Retinal pigment epithelial cell (primary cell): Measurements from ENCODE around the gene EP400.

Source experiments
- DNase-seq: peaks from one replicate; pipeline ENCODE4 v3.0.0-alpha.2; 2010; ENCODE audit warnings: low read depth
- H3K4me3 ChIP-seq: 2 replicates; pipeline ENCODE4 v1.5.1; 2011; ENCODE audit warnings: mild to moderate bottlenecking, low read length, control low read depth, moderate library complexity
- CTCF ChIP-seq: conservative IDR thresholded peaks from 2 replicates; pipeline ENCODE4 v1.5.1; 2011; ENCODE audit warnings: low read depth, low read length, control low read depth, inconsistent platforms

Gene EP400

GRCh38 chr12:131987552-131987951 lies 37.8 kb downstream of the EP400 start:
- no peak overlapping the region for H3K4me3 ChIP-seq
- no peak for DNase-seq
- no peak for TF ChIP-seq CTCF

GRCh38 chr12:131988054-131988796 lies 38.5 kb downstream of the EP400 start:
- H3K4me3 ChIP-seq: no peak overlapping the region
- TF ChIP-seq CTCF: no peak
- DNase-seq: no peak

GRCh38 chr12:131989021-131989420 lies 39.3 kb downstream of the EP400 start:
- DNase-seq: no peak
- no peak for TF ChIP-seq CTCF
- no peak overlapping the region for H3K4me3 ChIP-seq

- no peak for TF ChIP-seq CTCF
- no peak for DNase-seq
- no peak overlapping the region for H3K4me3 ChIP-seq
These were observed 40.6 kb downstream of the EP400 start for GRCh38 chr12:131990066-131990979.

GRCh38 chr12:131990980-131991305 lies 41.2 kb downstream of the EP400 start:
- no peak for DNase-seq
- no peak overlapping the region for H3K4me3 ChIP-seq
- TF ChIP-seq CTCF: no peak

GRCh38 chr12:131991816-131992430 lies 42.2 kb downstream of the EP400 start:
- DNase-seq: no peak
- TF ChIP-seq CTCF: no peak
- H3K4me3 ChIP-seq: no peak overlapping the region
